H9 (cell line): Measurements from ENCODE around the gene TP73. TPM values are rescaled to one million over a fixed set of nuclear protein-coding genes. Genes with fewer than 3 reads are reported as not detected.

ENCODE experiments used
- DNase-seq: peaks from one replicate; pipeline ENCODE4 v3.0.0-alpha.2; 2017
- H2AFZ ChIP-seq: one replicate; pipeline ENCODE4 v1.6.1; 2013; ENCODE audit warnings: mild to moderate bottlenecking, low read length, control low read depth, moderate library complexity
- H2AK5ac ChIP-seq: 2 replicates; pipeline ENCODE4 v1.6.1; 2013; ENCODE audit warnings: low read length, control low read depth, mixed read lengths; ENCODE audit not compliant: insufficient read length
- H2BK120ac ChIP-seq: one replicate; pipeline ENCODE4 v1.6.1; 2013; ENCODE audit warnings: low read depth, mild to moderate bottlenecking, low read length, control low read depth, inconsistent platforms; ENCODE audit not compliant: poor library complexity, severe bottlenecking
- H2BK12ac ChIP-seq: 2 replicates; pipeline ENCODE4 v1.6.1; 2013; ENCODE audit warnings: low read length, control low read depth, mixed read lengths, low read depth; ENCODE audit not compliant: insufficient read length
- H2BK15ac ChIP-seq: 2 replicates; pipeline ENCODE4 v1.6.1; 2013; ENCODE audit warnings: low read depth, low read length, control low read depth
- H2BK20ac ChIP-seq: one replicate; pipeline ENCODE4 v1.6.1; 2013; ENCODE audit warnings: low read depth, mild to moderate bottlenecking, low read length, control low read depth, inconsistent platforms; ENCODE audit not compliant: poor library complexity, severe bottlenecking
- H2BK5ac ChIP-seq: 2 replicates; pipeline ENCODE4 v1.6.1; 2013; ENCODE audit warnings: low read length, control low read depth, mixed read lengths; ENCODE audit not compliant: insufficient read length
- H3K14ac ChIP-seq: 2 replicates; pipeline ENCODE4 v1.6.1; 2013; ENCODE audit warnings: low read length, control low read depth; ENCODE audit not compliant: insufficient read depth
- H3K18ac ChIP-seq: 2 replicates; pipeline ENCODE4 v1.6.1; 2013; ENCODE audit warnings: low read depth, mild to moderate bottlenecking, mixed read lengths, low read length, control low read depth; ENCODE audit not compliant: insufficient read length
- H3K23ac ChIP-seq: 2 replicates; pipeline ENCODE4 v1.6.1; 2013; ENCODE audit warnings: low read length, control low read depth, mixed read lengths, low read depth; ENCODE audit not compliant: insufficient read length
- H3K23me2 ChIP-seq: 2 replicates; pipeline ENCODE4 v1.6.1; 2013; ENCODE audit warnings: low read depth, mild to moderate bottlenecking, mixed read lengths, low read length, control low read depth; ENCODE audit not compliant: insufficient read length, poor library complexity, severe bottlenecking
- H3K27ac ChIP-seq: 2 replicates; pipeline ENCODE4 v1.5.1; 2013; ENCODE audit warnings: low read length, control low read depth, mixed read lengths, low read depth; ENCODE audit not compliant: insufficient read length
- H3K27me3 ChIP-seq: 2 replicates; pipeline ENCODE4 v1.6.1; 2013; ENCODE audit warnings: low read length, control low read depth, inconsistent platforms; ENCODE audit not compliant: insufficient read depth
- H3K4ac ChIP-seq: 2 replicates; pipeline ENCODE4 v1.6.1; 2013; ENCODE audit warnings: low read depth, mild to moderate bottlenecking, control low read depth, inconsistent platforms, low read length, moderate library complexity
- H3K4me1 ChIP-seq: 2 replicates; pipeline ENCODE4 v1.6.1; 2013; ENCODE audit warnings: low read length, control low read depth, inconsistent platforms; ENCODE audit not compliant: insufficient read depth
- H3K4me2 ChIP-seq: 2 replicates; pipeline ENCODE4 v1.6.1; 2013; ENCODE audit warnings: low read length, control low read depth, mixed read lengths; ENCODE audit not compliant: insufficient read length, insufficient read depth
- H3K56ac ChIP-seq: 2 replicates; pipeline ENCODE4 v1.6.1; 2013; ENCODE audit warnings: low read depth, mild to moderate bottlenecking, mixed read lengths, low read length, control low read depth; ENCODE audit not compliant: insufficient read length
- H3K79me1 ChIP-seq: 2 replicates; pipeline ENCODE4 v1.6.1; 2013; ENCODE audit warnings: low read depth, mild to moderate bottlenecking, moderate library complexity, low read length, control low read depth, inconsistent platforms; ENCODE audit not compliant: insufficient read depth, poor library complexity, severe bottlenecking
- H3K79me2 ChIP-seq: 2 replicates; pipeline ENCODE4 v1.6.1; 2013; ENCODE audit warnings: low read length, control low read depth, inconsistent platforms; ENCODE audit not compliant: insufficient read depth
- H3K9ac ChIP-seq: 2 replicates; pipeline ENCODE4 v1.6.1; 2013; ENCODE audit warnings: low read length, control low read depth, mixed read lengths; ENCODE audit not compliant: insufficient read length; ENCODE audit errors: extremely low read depth
- H3K9me3 ChIP-seq: one replicate; pipeline ENCODE4 v1.6.1; 2013; ENCODE audit warnings: low read depth, low read length, inconsistent platforms; ENCODE audit not compliant: control insufficient read depth
- H3T11ph ChIP-seq: one replicate; pipeline ENCODE4 v1.6.1; 2013; ENCODE audit warnings: mild to moderate bottlenecking, low read length, control low read depth, inconsistent platforms
- H4K20me1 ChIP-seq: one replicate; pipeline ENCODE4 v1.6.1; 2013; ENCODE audit not compliant: control insufficient read depth, insufficient read length, insufficient read depth
- H4K5ac ChIP-seq: 2 replicates; pipeline ENCODE4 v1.6.1; 2013; ENCODE audit warnings: low read depth, mild to moderate bottlenecking, mixed read lengths, low read length, control low read depth; ENCODE audit not compliant: insufficient read length
- H4K8ac ChIP-seq: replicated peaks from 2 replicates; pipeline ENCODE4 v1.6.1; 2013; ENCODE audit warnings: low read length, control low read depth, mixed read lengths, low read depth; ENCODE audit not compliant: insufficient read length
- H4K91ac ChIP-seq: 2 replicates; pipeline ENCODE4 v1.6.1; 2013; ENCODE audit warnings: low read depth, mild to moderate bottlenecking, moderate library complexity, mixed read lengths, low read length, control low read depth; ENCODE audit not compliant: insufficient read length
- H3K27ac Mint-ChIP-seq, 3 experiments: 2 replicates in 2 of 3; 3 replicates in 1 of 3; pipeline ENCODE4 v1.8.0; 2020 to 2021; ENCODE audit warnings: mixed read lengths in 3 of 3, mild to moderate bottlenecking in 1 of 3, moderate library complexity in 1 of 3
- H3K27me3 Mint-ChIP-seq: 2 replicates; pipeline ENCODE4 v1.8.0; 2021; ENCODE audit warnings: low read depth, mild to moderate bottlenecking, moderate library complexity, mixed read lengths
- H3K36me3 Mint-ChIP-seq, 3 experiments: 2 replicates in 2 of 3; 3 replicates in 1 of 3; pipeline ENCODE4 v1.8.0; 2020 to 2021; ENCODE audit warnings: low read depth in 3 of 3, mixed read lengths in 3 of 3; ENCODE audit not compliant: insufficient read depth in 1 of 3
- H3K4me1 Mint-ChIP-seq, 2 experiments: 2 replicates each; pipeline ENCODE4 v1.8.0; 2020; ENCODE audit warnings: mixed read lengths in 2 of 2
- H3K4me3 Mint-ChIP-seq, 2 experiments: 2 replicates in 1 of 2; 3 replicates in 1 of 2; pipeline ENCODE4 v1.8.0; 2020 to 2021; ENCODE audit warnings: mild to moderate bottlenecking in 2 of 2, mixed read lengths in 2 of 2, moderate library complexity in 1 of 2
- H3K9me3 Mint-ChIP-seq, 2 experiments: 2 replicates in 1 of 2; 3 replicates in 1 of 2; pipeline ENCODE4 v1.8.0; 2020; ENCODE audit warnings: mild to moderate bottlenecking in 2 of 2, mixed read lengths in 2 of 2, moderate library complexity in 1 of 2
- WGBS: extraction: QIAGEN DNeasy Blood & Tissue Kit; methylation state at CpG from one replicate; pipeline ENCODE4 v1.1.7; 2013; ENCODE audit warnings: missing lambda C conversion rate, low lambda C conversion rate, mixed read lengths; ENCODE audit not compliant: insufficient read length; ENCODE audit errors: extremely low coverage; 5-methylcytosine and 5-hydroxymethylcytosine counted together
- total RNA-seq: library from RNA; stranded (reverse); gene quantifications from 2 replicates; pipeline ENCODE4 v1.2.1, GENCODE V29; 2021
- TF ChIP-seq, protein P1 (sequence below): fragments of 200-600 bp; sonication (generic); conservative IDR thresholded peaks from 3 replicates; pipeline ENCODE4 v1.8.0; 2021; ENCODE audit warnings: antibody characterized with exemption, mild to moderate bottlenecking

The TP73 gene
- total RNA-seq, 1 experiment from 2014 or later: 4.7 TPM

DNA sequence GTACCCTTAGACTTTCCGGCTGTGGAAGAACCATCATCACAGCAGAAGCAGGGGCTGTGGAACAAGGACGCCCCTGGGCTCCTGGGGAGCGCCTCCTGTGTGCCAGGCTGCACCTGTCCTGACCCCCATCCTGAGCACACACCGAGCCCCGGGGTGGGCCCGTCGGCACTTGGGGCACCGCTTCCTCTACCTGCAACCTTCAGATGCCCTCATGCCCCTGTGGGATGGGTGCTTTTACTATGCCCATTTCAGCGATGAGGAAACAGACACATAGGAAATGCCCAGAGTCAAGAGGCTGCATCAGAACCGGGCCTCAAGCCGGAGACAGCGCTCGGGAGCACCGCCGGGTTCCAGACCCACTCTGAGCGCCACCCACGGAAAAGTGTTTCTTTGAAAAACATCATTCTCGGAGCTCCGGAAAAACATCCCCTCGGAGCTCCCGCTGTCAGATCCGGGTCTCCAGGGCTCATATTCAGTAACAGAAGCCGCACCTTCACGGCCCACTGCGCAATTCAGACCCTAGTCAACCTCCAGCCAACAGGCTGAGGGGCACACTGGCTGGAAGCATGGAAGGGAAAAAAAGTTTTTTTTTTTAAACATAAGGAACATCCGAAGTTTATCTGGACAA is 19.5 kb upstream of the TP73 start:
- Histone ChIP-seq H3K4me2 (no peak overlapping the region), H4K91ac (no peak overlapping the region), H2BK120ac (no peak overlapping the region), H2BK15ac (no peak overlapping the region), H3K4me1 (no peaks in the 10 kb centered on the region), H3K56ac (no peak overlapping the region), H3K23me2 (no peaks in the 10 kb centered on the region), H2BK12ac (no peak overlapping the region), H3K23ac (no peak overlapping the region), H3K9ac (no peak overlapping the region), H3T11ph (no peak overlapping the region), H4K5ac (no peak overlapping the region), H3K79me1 (no peaks in the 10 kb centered on the region), H3K9me3 (no peaks in the 10 kb centered on the region), H4K20me1 (no peaks in the 10 kb centered on the region), H2AK5ac (no peak overlapping the region), H3K4ac (no peak overlapping the region), H3K18ac (no peak overlapping the region), H3K14ac (no peak overlapping the region), H4K8ac (no peak overlapping the region), H3K79me2 (no peaks in the 10 kb centered on the region), H3K27me3 (no peaks in the 10 kb centered on the region), H2AFZ (no peak overlapping the region), H3K27ac (no peak overlapping the region), H2BK20ac (no peak overlapping the region), H2BK5ac (no peak overlapping the region)
- no CpG with 5 or more reads among the region's 26 CpGs for WGBS
- Mint-ChIP-seq H3K9me3 (no peaks in the 10 kb centered on the region), H3K27me3 (no peaks in the 10 kb centered on the region), H3K36me3 (peaks cover 7 to 63% (median 58%) of the 10 kb centered on the region in 3 experiments), H3K27ac (peak overlapping the region in 2 of 3 experiments; percentile 57 to 73; a peak in 2 of 7 replicates), H3K4me3 (no peak overlapping the region; a peak in 1 of 5 replicates), H3K4me1 (peaks cover 4 to 18% of the 10 kb centered on the region in 2 experiments)
- TF ChIP-seq, protein P1, sequence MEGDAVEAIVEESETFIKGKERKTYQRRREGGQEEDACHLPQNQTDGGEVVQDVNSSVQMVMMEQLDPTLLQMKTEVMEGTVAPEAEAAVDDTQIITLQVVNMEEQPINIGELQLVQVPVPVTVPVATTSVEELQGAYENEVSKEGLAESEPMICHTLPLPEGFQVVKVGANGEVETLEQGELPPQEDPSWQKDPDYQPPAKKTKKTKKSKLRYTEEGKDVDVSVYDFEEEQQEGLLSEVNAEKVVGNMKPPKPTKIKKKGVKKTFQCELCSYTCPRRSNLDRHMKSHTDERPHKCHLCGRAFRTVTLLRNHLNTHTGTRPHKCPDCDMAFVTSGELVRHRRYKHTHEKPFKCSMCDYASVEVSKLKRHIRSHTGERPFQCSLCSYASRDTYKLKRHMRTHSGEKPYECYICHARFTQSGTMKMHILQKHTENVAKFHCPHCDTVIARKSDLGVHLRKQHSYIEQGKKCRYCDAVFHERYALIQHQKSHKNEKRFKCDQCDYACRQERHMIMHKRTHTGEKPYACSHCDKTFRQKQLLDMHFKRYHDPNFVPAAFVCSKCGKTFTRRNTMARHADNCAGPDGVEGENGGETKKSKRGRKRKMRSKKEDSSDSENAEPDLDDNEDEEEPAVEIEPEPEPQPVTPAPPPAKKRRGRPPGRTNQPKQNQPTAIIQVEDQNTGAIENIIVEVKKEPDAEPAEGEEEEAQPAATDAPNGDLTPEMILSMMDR: no peak
- DNase-seq: no peak
